Fibroblast of skin of scalp (primary cell): Measurements from ENCODE around the gene SERPINA5. TPM values are rescaled to one million over a fixed set of nuclear protein-coding genes. Genes with fewer than 3 reads are reported as not detected.
A peak's percentile ranks its signal among the peaks of the same experiment; 100 is the strongest.

ENCODE experiments used
- DNase-seq: peaks from one replicate; pipeline ENCODE4 v3.0.0-alpha.2; 2013
- polyA plus RNA-seq, 2 experiments: library from polyadenylated mRNA; unstranded; fragments of 120-200 nt; gene quantifications; one replicate each; pipeline ENCODE4 v1.2.1, GENCODE V29; 2013; ENCODE audit not compliant: insufficient read length in 2 of 2

The SERPINA5 gene
- 0.23 TPM for polyA plus RNA-seq (2013, experiment 1 of 2; ENCODE audit: insufficient read length)
- 0.26 TPM for polyA plus RNA-seq (2013, experiment 2 of 2; ENCODE audit: insufficient read length)

GRCh38 chr14:94581127-94581999 lies at the start of gene SERPINA5:
SERPINA5 (plus strand) TSS chr14:94581426; CDS start chr14:94587363, 5,937 bp downstream.
- peak; percentile 25 for DNase-seq

- no peak for DNase-seq
Measured at GRCh38 chr14:94532447-94532846, 48.8 kb upstream of the SERPINA5 start.

GRCh38 chr14:94535506-94535905 lies 45.7 kb upstream of the SERPINA5 start:
- no peak for DNase-seq

GRCh38 chr14:94536836-94537235 lies 44.4 kb upstream of the SERPINA5 start:
- peak; percentile 6 for DNase-seq

GRCh38 chr14:94538070-94538740 lies 43.0 kb upstream of the SERPINA5 start:
- no peak for DNase-seq

- DNase-seq, result no peak
Measured at GRCh38 chr14:94539181-94539580, 42.0 kb upstream of the SERPINA5 start.

GRCh38 chr14:94540031-94540794 lies 41.0 kb upstream of the SERPINA5 start:
- DNase-seq, result peak; percentile 55

GRCh38 chr14:94541234-94541975 lies 39.8 kb upstream of the SERPINA5 start:
- no peak for DNase-seq

GRCh38 chr14:94542111-94542810 lies 39.0 kb upstream of the SERPINA5 start:
- DNase-seq, result peak; percentile 70

GRCh38 chr14:94542811-94543440 lies 38.3 kb upstream of the SERPINA5 start:
- no peak for DNase-seq

- DNase-seq, result no peak
Measured at GRCh38 chr14:94543449-94544124, 37.6 kb upstream of the SERPINA5 start.

- no peak for DNase-seq
Measured at GRCh38 chr14:94544726-94545125, 36.5 kb upstream of the SERPINA5 start.

GRCh38 chr14:94545131-94545841 lies 35.9 kb upstream of the SERPINA5 start:
- no peak for DNase-seq

GRCh38 chr14:94547151-94547680 lies 34.0 kb upstream of the SERPINA5 start:
- no peak for DNase-seq

- no peak for DNase-seq
Measured at GRCh38 chr14:94547726-94548125, 33.5 kb upstream of the SERPINA5 start.

GRCh38 chr14:94548131-94548998 lies 32.9 kb upstream of the SERPINA5 start:
- DNase-seq, result peak; percentile 11

GRCh38 chr14:94548999-94549985 lies 31.9 kb upstream of the SERPINA5 start:
- peak; percentile 52 for DNase-seq
